Duodenal mucosa (tissue), 2 donors: ENCODE measurements around the gene LMO4.
A peak's percentile ranks its signal among the peaks of the same experiment; 100 is the strongest.

Source experiments
- H3K27ac ChIP-seq: one replicate; pipeline ENCODE4 v1.7.0; 2013; ENCODE audit warnings: low read depth, low read length
- H3K27me3 ChIP-seq, 2 donors: one replicate each; pipeline ENCODE4 v1.7.0; 2013; ENCODE audit warnings: low read length in 2 of 2, control low read depth in 1 of 2; ENCODE audit not compliant: insufficient read depth in 2 of 2, control insufficient read depth in 1 of 2
- H3K36me3 ChIP-seq, 2 donors: one replicate each; pipeline ENCODE4 v1.7.0; 2013; ENCODE audit warnings: low read length in 2 of 2, control low read depth in 1 of 2; ENCODE audit not compliant: insufficient read depth in 2 of 2, control insufficient read depth in 1 of 2
- H3K4me1 ChIP-seq, 2 donors: one replicate each; pipeline ENCODE4 v1.7.0; 2013; ENCODE audit warnings: low read length in 2 of 2, control low read depth in 1 of 2; ENCODE audit not compliant: insufficient read depth in 2 of 2, control insufficient read depth in 1 of 2
- H3K4me3 ChIP-seq, 2 donors: one replicate each; pipeline ENCODE4 v1.7.0; 2013; ENCODE audit warnings: low read length in 2 of 2, low read depth in 1 of 2
- H3K9ac ChIP-seq, 2 donors: one replicate each; pipeline ENCODE4 v1.7.0; 2013; ENCODE audit warnings: low read length in 2 of 2, low read depth in 1 of 2
- H3K9me3 ChIP-seq, 2 donors: one replicate each; pipeline ENCODE4 v1.7.0; 2013; ENCODE audit warnings: low read length in 2 of 2, control low read depth in 1 of 2; ENCODE audit not compliant: control insufficient read depth in 1 of 2

Gene LMO4

GRCh38 chr1:87335175-87335884 is 6.7 kb downstream of the LMO4 start:
- no peaks in the 10 kb centered on the region for H3K9me3 ChIP-seq
- peak overlapping the region; percentile 54 to 64 for H3K4me3 ChIP-seq
- peaks cover 44 to 63% of the 10 kb centered on the region in 2 donors for H3K4me1 ChIP-seq
- peak overlapping the region; percentile 44 to 58 for H3K9ac ChIP-seq
- peak overlapping the region; percentile 68 for H3K27ac ChIP-seq
- peaks cover 6 to 16% of the 10 kb centered on the region in 2 donors for H3K36me3 ChIP-seq
- no peaks in the 10 kb centered on the region for H3K27me3 ChIP-seq

GRCh38 chr1:87336623-87337067 is 8.0 kb downstream of the LMO4 start:
- Histone ChIP-seq H3K4me3 (peak overlapping the region; percentile 54 to 64), H3K9ac (peak overlapping the region in 1 of 2 donors; percentile 48), H3K36me3 (peaks cover 13 to 30% of the 10 kb centered on the region in 2 donors), H3K27ac (no peak overlapping the region), H3K27me3 (no peaks in the 10 kb centered on the region), H3K4me1 (peaks cover 43 to 59% of the 10 kb centered on the region in 2 donors), H3K9me3 (no peaks in the 10 kb centered on the region)

GRCh38 chr1:87337606-87338005 is 8.9 kb downstream of the LMO4 start:
- Histone ChIP-seq H3K9me3 (no peaks in the 10 kb centered on the region), H3K27ac (no peak overlapping the region), H3K36me3 (peaks cover 19 to 39% of the 10 kb centered on the region in 2 donors), H3K4me1 (peaks cover 34 to 52% of the 10 kb centered on the region in 2 donors), H3K9ac (no peak overlapping the region), H3K27me3 (no peaks in the 10 kb centered on the region), H3K4me3 (no peak overlapping the region)

GRCh38 chr1:87338566-87338965 is 9.9 kb downstream of the LMO4 start:
- Histone ChIP-seq H3K27ac (no peak overlapping the region), H3K4me1 (peaks cover 25 to 43% of the 10 kb centered on the region in 2 donors), H3K4me3 (no peak overlapping the region), H3K36me3 (peaks cover 19 to 49% of the 10 kb centered on the region in 2 donors), H3K9me3 (no peaks in the 10 kb centered on the region), H3K9ac (no peak overlapping the region), H3K27me3 (no peaks in the 10 kb centered on the region)

GRCh38 chr1:87344231-87344630 is 15.6 kb downstream of the LMO4 start:
- Histone ChIP-seq H3K27ac (no peak overlapping the region), H3K9ac (no peak overlapping the region), H3K27me3 (no peaks in the 10 kb centered on the region), H3K9me3 (no peaks in the 10 kb centered on the region), H3K36me3 (peaks cover 28 to 62% of the 10 kb centered on the region in 2 donors), H3K4me3 (no peak overlapping the region), H3K4me1 (peaks cover 12 to 18% of the 10 kb centered on the region in 2 donors)

- Histone ChIP-seq H3K4me3 (no peak overlapping the region), H3K36me3 (peaks cover 15 to 41% of the 10 kb centered on the region in 2 donors), H3K27ac (no peak overlapping the region), H3K9ac (no peak overlapping the region), H3K27me3 (no peaks in the 10 kb centered on the region), H3K9me3 (no peaks in the 10 kb centered on the region), H3K4me1 (peaks cover 17 to 27% of the 10 kb centered on the region in 2 donors)
Measured at GRCh38 chr1:87346130-87346814, 17.6 kb downstream of the LMO4 start.

- no peak overlapping the region for H3K9ac ChIP-seq
- peaks cover 17 to 27% of the 10 kb centered on the region in 2 donors for H3K4me1 ChIP-seq
- no peaks in the 10 kb centered on the region for H3K9me3 ChIP-seq
- H3K27ac ChIP-seq, result no peak overlapping the region
- H3K36me3 ChIP-seq, result peaks cover 8 to 19% of the 10 kb centered on the region in 2 donors
- no peak overlapping the region for H3K4me3 ChIP-seq
- H3K27me3 ChIP-seq, result no peaks in the 10 kb centered on the region
Measured at GRCh38 chr1:87348341-87349019, 19.8 kb downstream of the LMO4 start.

GRCh38 chr1:87349036-87349435 is 20.4 kb downstream of the LMO4 start:
- no peaks in the 10 kb centered on the region for H3K27me3 ChIP-seq
- H3K36me3 ChIP-seq, result peaks cover 8 to 14% of the 10 kb centered on the region in 2 donors
- H3K4me1 ChIP-seq, result peaks cover 17 to 27% of the 10 kb centered on the region in 2 donors
- no peak overlapping the region for H3K9ac ChIP-seq
- no peak overlapping the region for H3K27ac ChIP-seq
- H3K4me3 ChIP-seq, result no peak overlapping the region
- H3K9me3 ChIP-seq, result no peaks in the 10 kb centered on the region

- Histone ChIP-seq H3K9me3 (peaks cover 0 to 3% of the 10 kb centered on the region in 2 donors), H3K27ac (no peak overlapping the region), H3K4me1 (no peaks in the 10 kb centered on the region), H3K4me3 (no peak overlapping the region), H3K9ac (no peak overlapping the region), H3K36me3 (no peaks in the 10 kb centered on the region), H3K27me3 (no peaks in the 10 kb centered on the region)
Measured at GRCh38 chr1:87355894-87356293, 27.2 kb downstream of the LMO4 start.

- H3K36me3 ChIP-seq, result no peaks in the 10 kb centered on the region
- no peak overlapping the region for H3K4me3 ChIP-seq
- H3K9ac ChIP-seq, result no peak overlapping the region
- H3K27me3 ChIP-seq, result no peaks in the 10 kb centered on the region
- peaks cover 0 to 3% of the 10 kb centered on the region in 2 donors for H3K9me3 ChIP-seq
- no peaks in the 10 kb centered on the region for H3K4me1 ChIP-seq
- H3K27ac ChIP-seq, result no peak overlapping the region
Measured at GRCh38 chr1:87356591-87356990, 27.9 kb downstream of the LMO4 start.
